Endodermal cell (in vitro differentiated cells): ENCODE data around the gene NLRP9. TPM values are rescaled to one million over a fixed set of nuclear protein-coding genes. Genes with fewer than 3 reads are reported as not detected.

Source experiments
- DNase-seq: peaks from one replicate; pipeline ENCODE4 v3.0.0-alpha.2; 2017
- H3K27ac ChIP-seq: 2 replicates; pipeline ENCODE4 v1.5.1; 2013; ENCODE audit warnings: mild to moderate bottlenecking, low read depth, low read length, moderate library complexity
- H3K27me3 ChIP-seq: 2 replicates; pipeline ENCODE4 v1.6.1; 2013; ENCODE audit warnings: mild to moderate bottlenecking, low read length, moderate library complexity; ENCODE audit not compliant: insufficient read depth, control insufficient read depth, poor library complexity, severe bottlenecking
- H3K36me3 ChIP-seq: 2 replicates; pipeline ENCODE4 v1.7.0; 2013; ENCODE audit warnings: mild to moderate bottlenecking, low read length, moderate library complexity; ENCODE audit not compliant: control insufficient read depth, insufficient read depth
- H3K4me1 ChIP-seq: one replicate; pipeline ENCODE4 v1.7.0; 2013; ENCODE audit warnings: low read length; ENCODE audit not compliant: control insufficient read depth, insufficient read depth
- H3K4me3 ChIP-seq: 2 replicates; pipeline ENCODE4 v1.5.1; 2013; ENCODE audit warnings: mild to moderate bottlenecking, low read length, moderate library complexity
- H3K9ac ChIP-seq: 2 replicates; pipeline ENCODE4 v1.6.1; 2013; ENCODE audit warnings: mild to moderate bottlenecking, low read length, moderate library complexity; ENCODE audit not compliant: poor library complexity, severe bottlenecking; ENCODE audit errors: extremely low read depth
- H3K9me3 ChIP-seq: 2 replicates; pipeline ENCODE4 v1.6.1; 2013; ENCODE audit warnings: mild to moderate bottlenecking, low read length, moderate library complexity; ENCODE audit not compliant: control insufficient read depth
- H3K27ac Mint-ChIP-seq: 2 replicates; pipeline ENCODE4 v1.8.0; 2020; ENCODE audit warnings: mixed read lengths
- H3K27me3 Mint-ChIP-seq: 2 replicates; pipeline ENCODE4 v1.8.0; 2021; ENCODE audit warnings: mild to moderate bottlenecking, mixed read lengths; ENCODE audit not compliant: insufficient read depth
- H3K36me3 Mint-ChIP-seq: 2 replicates; pipeline ENCODE4 v1.8.0; 2020; ENCODE audit warnings: low read depth, mixed read lengths
- H3K4me1 Mint-ChIP-seq: 2 replicates; pipeline ENCODE4 v1.8.0; 2020; ENCODE audit warnings: mixed read lengths
- H3K4me3 Mint-ChIP-seq: 2 replicates; pipeline ENCODE4 v1.8.0; 2020; ENCODE audit warnings: mild to moderate bottlenecking, moderate library complexity, mixed read lengths
- H3K9me3 Mint-ChIP-seq: 2 replicates; pipeline ENCODE4 v1.8.0; 2020; ENCODE audit warnings: mild to moderate bottlenecking, mixed read lengths
- CTCF ChIP-seq: fragments of 200-600 bp; sonication (generic); conservative IDR thresholded peaks from 2 replicates; pipeline ENCODE4 v1.5.0; 2021; ENCODE audit warnings: antibody characterized with exemption, mild to moderate bottlenecking
- WGBS, 2 experiments: methylation state at CpG; one replicate each; pipeline versions ENCODE4 v1.1.5 to v1.1.7; 2013; ENCODE audit warnings: missing lambda C conversion rate in 2 of 2, mixed read lengths in 1 of 2; ENCODE audit not compliant: insufficient coverage in 1 of 2, insufficient read length in 1 of 2; 5-methylcytosine and 5-hydroxymethylcytosine counted together
- total RNA-seq, 2 donors: library from RNA; stranded (reverse); fragmentation: NEBNext Ultra II Directional in 1 of 2; extraction: Animal tissue kit (Norgen Biotek cat#: 25700) in 1 of 2; gene quantifications; 2 replicates in 1 of 2; 3 replicates in 1 of 2; pipeline ENCODE4 v1.2.1, GENCODE V29; 2021

The NLRP9 gene
- total RNA-seq, 2 donors from 2014 or later, result not detected

GRCh38 chr19:55668603-55669348 lies 69.4 kb downstream of the NLRP9 start:
- Mint-ChIP-seq H3K4me3 (no peak overlapping the region), H3K27ac (no peak overlapping the region), H3K27me3 (no peaks in the 10 kb centered on the region), H3K4me1 (peaks cover 15% of the 10 kb centered on the region), H3K36me3 (peaks cover 78% of the 10 kb centered on the region), H3K9me3 (no peaks in the 10 kb centered on the region)
- H3K36me3 ChIP-seq, result peaks cover 75% of the 10 kb centered on the region
- no peak overlapping the region for H3K9ac ChIP-seq
- H3K27me3 ChIP-seq, result no peaks in the 10 kb centered on the region
- H3K4me3 ChIP-seq, result no peak overlapping the region
- H3K4me1 ChIP-seq, result peaks cover 4% of the 10 kb centered on the region
- no peak overlapping the region for H3K27ac ChIP-seq
- H3K9me3 ChIP-seq, result no peaks in the 10 kb centered on the region
- DNase-seq, result no peak
- WGBS, 2 experiments, result 92 to 94% methylated on average over 15 to 30 of the region's 30 CpGs
- no peak for TF ChIP-seq CTCF

GRCh38 chr19:55667958-55668357 lies 70.2 kb downstream of the NLRP9 start:
- 90 to 100% methylated on average over 5 to 11 of the region's 11 CpGs for WGBS, 2 experiments
- Mint-ChIP-seq H3K27ac (peak overlapping the region; percentile 79), H3K4me3 (no peak overlapping the region), H3K4me1 (peaks cover 9% of the 10 kb centered on the region), H3K9me3 (no peaks in the 10 kb centered on the region), H3K36me3 (peaks cover 78% of the 10 kb centered on the region), H3K27me3 (no peaks in the 10 kb centered on the region)
- DNase-seq, result no peak
- no peak overlapping the region for H3K4me3 ChIP-seq
- H3K36me3 ChIP-seq, result peaks cover 77% of the 10 kb centered on the region
- H3K9me3 ChIP-seq, result no peaks in the 10 kb centered on the region
- no peak overlapping the region for H3K27ac ChIP-seq
- H3K27me3 ChIP-seq, result no peaks in the 10 kb centered on the region
- TF ChIP-seq CTCF, result no peak
- peaks cover 4% of the 10 kb centered on the region for H3K4me1 ChIP-seq
- no peak overlapping the region for H3K9ac ChIP-seq

- no peak for DNase-seq
- H3K27me3 ChIP-seq, result no peaks in the 10 kb centered on the region
- no peak overlapping the region for H3K4me3 Mint-ChIP-seq
- 88 to 94% methylated on average over 4 to 12 of the region's 12 CpGs for WGBS, 2 experiments
- no peaks in the 10 kb centered on the region for H3K9me3 ChIP-seq
- no peak overlapping the region for H3K27ac ChIP-seq
- TF ChIP-seq CTCF, result no peak
- H3K36me3 ChIP-seq, result peaks cover 81% of the 10 kb centered on the region
- no peaks in the 10 kb centered on the region for H3K27me3 Mint-ChIP-seq
- no peak overlapping the region for H3K4me3 ChIP-seq
- peaks cover 82% of the 10 kb centered on the region for H3K36me3 Mint-ChIP-seq
- no peaks in the 10 kb centered on the region for H3K9me3 Mint-ChIP-seq
- H3K4me1 Mint-ChIP-seq, result peaks cover 9% of the 10 kb centered on the region
- H3K4me1 ChIP-seq, result peaks cover 4% of the 10 kb centered on the region
- no peak overlapping the region for H3K9ac ChIP-seq
- no peak overlapping the region for H3K27ac Mint-ChIP-seq
These were observed 70.7 kb downstream of the NLRP9 start for GRCh38 chr19:55667511-55667910.
